ENCODE data around the gene NR0B2. TPM values are rescaled to one million over a fixed set of nuclear protein-coding genes. Genes with fewer than 3 reads are reported as not detected.
A peak's percentile ranks its signal among the peaks of the same experiment; 100 is the strongest.

NR0B2 gene
- total RNA-seq, 2 donors from 2014 or later: 0.31 to 0.34 TPM

DNA sequence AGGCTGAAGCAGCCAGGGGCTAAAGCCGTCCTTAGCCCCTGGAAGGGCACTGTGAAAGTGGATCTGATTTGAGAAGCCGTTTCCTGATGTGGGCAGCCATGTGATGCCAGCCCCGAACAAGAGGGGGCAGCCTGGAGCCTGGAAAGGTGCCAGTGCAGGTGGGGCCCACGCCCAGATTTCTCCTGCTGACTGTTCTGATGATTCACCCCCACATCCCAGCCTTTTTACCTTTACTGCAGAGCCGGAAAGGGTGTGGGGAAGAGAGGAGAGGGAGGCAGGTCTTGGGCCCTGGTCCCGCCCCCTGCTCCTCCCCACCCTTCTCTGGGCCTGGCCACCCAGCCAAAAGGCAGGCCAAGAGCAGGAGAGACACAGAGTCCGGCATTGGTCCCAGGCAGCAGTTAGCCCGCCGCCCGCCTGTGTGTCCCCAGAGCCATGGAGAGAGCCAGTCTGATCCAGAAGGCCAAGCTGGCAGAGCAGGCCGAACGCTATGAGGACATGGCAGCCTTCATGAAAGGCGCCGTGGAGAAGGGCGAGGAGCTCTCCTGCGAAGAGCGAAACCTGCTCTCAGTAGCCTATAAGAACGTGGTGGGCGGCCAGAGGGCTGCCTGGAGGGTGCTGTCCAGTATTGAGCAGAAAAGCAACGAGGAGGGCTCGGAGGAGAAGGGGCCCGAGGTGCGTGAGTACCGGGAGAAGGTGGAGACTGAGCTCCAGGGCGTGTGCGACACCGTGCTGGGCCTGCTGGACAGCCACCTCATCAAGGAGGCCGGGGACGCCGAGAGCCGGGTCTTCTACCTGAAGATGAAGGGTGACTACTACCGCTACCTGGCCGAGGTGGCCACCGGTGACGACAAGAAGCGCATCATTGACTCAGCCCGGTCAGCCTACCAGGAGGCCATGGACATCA lies 50.7 kb downstream of the NR0B2 start, which contains the start of gene SFN:
Gene SFN, plus strand, starts transcription at position 369 of the 904 bp plus-strand sequence. Its CDS starts 64 bp downstream, at position 433.
- intact Hi-C loops (cut with DNase I, micrococcal nuclease): no loop called here
- ATAC-seq: peak; percentile 73

GRCh38 chr1:26861889-26862378 lies 51.8 kb downstream of the NR0B2 start:
- DNase-seq (no peak), ATAC-seq (no peak)
- intact Hi-C loops (cut with DNase I, micrococcal nuclease): no loop called here

More for the DNA sequence above, 50.7 kb downstream of the NR0B2 start, which contains the start of gene SFN:
- DNase-seq: peak; percentile 88 to 92

Other genes with a start within 250 kb of the NR0B2 start
- gene ARID1A, start 218.0 kb downstream of the NR0B2 start, total RNA-seq: 10 to 100 TPM; 60.2 to 61.4 TPM
- gene PIGV, start 126.0 kb downstream of the NR0B2 start, total RNA-seq: 10 to 100 TPM; 17.1 to 18.6 TPM
- gene ZDHHC18, start 87.3 kb downstream of the NR0B2 start, total RNA-seq: 10 to 100 TPM; 22.2 to 25.8 TPM
- gene SFN, start 50.8 kb downstream of the NR0B2 start, total RNA-seq: 100 to 1,000 TPM; 202 to 348 TPM
- 10 to 100 TPM; 33.8 to 38.8 TPM for gene GPN2, start 23.7 kb downstream of the NR0B2 start, total RNA-seq
- gene GPATCH3, start 13.5 kb downstream of the NR0B2 start, total RNA-seq: 10 to 100 TPM; 12.3 to 15.2 TPM
- gene NUDC, start 7.8 kb upstream of the NR0B2 start, total RNA-seq: 10 to 100 TPM; 39.4 to 40.3 TPM
- gene KDF1, start 46.5 kb upstream of the NR0B2 start, total RNA-seq: 10 to 100 TPM; 24.7 to 25.6 TPM
- 1 to 10 TPM; 1.3 to 3.0 TPM for gene TRNP1, start 79.7 kb upstream of the NR0B2 start, total RNA-seq
- gene TENT5B, start 98.9 kb upstream of the NR0B2 start, total RNA-seq: 1 to 10 TPM; 1.7 to 4.4 TPM
- gene SLC9A1, start 241.2 kb upstream of the NR0B2 start, total RNA-seq: 100 to 1,000 TPM; 122 to 131 TPM

Measured in left colon (tissue), 2 donors.